ENCODE data around the gene SIK3.
"Not testable (repeated sequence)": the region's sequence is repeated elsewhere in the genome, so short reads cannot be mapped to it uniquely, and the experiment has no call there.

The SIK3 gene

DNA sequence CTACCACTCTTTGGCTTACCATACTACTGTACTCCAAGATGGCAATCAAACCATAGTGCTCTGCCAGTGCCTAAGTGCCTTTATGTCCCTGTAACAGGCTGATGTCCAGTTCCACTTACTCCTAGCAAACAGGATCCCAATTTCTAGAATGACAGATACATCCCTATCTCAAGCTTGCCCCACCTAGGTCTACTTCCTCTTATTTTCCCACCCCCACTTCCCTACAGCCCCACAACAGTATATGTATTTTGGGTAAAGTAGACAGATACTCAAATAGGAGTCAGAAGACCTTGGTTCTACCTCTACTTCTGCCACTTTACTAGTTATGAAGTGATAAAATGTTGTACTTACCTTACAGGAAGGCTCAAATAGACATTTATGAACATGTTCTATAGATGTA is 24.1 kb downstream of the SIK3 start:
- DNase-seq: no peak

DNA sequence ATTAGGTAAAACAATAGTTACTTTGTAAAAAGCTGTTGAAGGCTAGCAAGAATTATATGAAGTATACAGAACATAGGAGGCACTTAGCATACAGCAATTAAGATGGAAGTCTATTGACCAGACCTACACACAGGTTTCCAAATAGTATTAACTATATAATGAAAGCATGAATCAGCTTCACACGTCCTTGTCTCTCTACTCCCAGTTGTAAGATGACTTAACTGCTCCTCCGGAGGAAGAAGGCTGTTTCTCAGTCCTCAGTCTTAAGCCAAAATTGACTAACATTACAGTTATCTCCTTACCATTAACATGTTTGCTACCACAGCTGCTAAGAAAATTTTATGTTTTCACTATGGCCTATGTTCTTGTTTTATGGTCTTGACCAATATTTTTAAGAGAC is 24.7 kb downstream of the SIK3 start:
- no peak for DNase-seq

DNA sequence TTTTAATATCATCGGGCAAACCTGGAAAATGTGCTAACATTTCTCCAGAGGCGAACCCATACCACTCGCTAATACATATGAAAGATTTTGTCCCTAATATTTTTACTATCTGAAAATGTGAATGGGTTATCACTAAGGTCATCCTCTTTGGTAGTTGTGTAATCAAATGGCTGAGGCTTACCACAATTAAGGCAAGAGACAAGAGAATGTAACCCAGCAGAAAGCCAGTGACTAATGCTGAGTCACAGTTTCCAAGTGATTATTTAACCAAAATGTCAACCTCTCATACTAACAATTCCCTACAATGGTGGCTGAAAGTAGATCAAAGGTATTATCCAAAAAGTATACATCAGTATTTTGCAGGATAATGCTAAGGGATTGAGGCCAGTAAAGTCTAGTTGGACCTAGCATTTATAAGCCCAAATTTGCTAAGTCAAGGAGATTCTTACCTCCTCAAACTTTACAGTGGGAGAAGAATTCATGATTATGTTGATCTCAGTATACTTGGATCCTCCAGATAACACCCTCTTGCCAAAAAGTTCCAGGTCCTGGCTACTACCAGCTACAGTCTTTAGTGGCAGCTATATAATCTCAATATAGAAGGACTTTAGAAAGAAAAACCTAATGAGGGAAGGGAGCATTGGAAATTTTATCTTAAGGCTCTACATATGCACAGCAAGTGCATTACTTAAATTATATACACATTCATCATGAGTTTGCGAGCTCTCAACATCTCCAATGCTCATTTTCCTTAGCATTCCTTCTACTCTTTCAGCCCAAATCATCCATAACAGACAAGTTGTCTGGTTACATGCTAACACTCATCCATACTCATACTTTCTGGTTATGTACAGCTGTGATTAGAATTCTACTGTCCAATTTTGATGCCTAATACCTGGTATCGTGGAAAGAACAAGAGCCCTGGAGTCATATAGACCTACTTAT is 25.4 kb downstream of the SIK3 start:
- DNase-seq: no peak

DNA sequence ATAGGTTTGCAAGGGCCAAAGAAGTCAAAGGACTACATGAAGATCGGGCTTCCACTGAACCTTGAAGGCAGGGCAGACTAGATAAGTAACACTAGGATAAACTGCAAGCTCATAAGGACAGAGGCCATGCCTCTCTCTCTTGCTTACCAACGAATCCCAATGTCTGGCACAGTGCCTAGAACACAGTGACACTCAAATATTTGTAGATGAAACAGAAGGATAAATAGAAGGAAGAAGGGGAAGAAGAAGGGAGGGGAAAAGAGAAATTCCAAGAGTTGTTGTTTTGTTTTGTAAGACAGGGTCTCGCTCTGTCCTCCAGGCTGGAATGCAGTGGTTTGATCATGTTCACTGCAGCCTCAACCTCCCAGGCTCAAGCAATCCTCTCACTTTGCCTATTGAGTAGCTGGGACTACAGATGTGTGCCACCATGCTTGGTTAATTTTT is 26.9 kb downstream of the SIK3 start:
- no peak for DNase-seq

DNA sequence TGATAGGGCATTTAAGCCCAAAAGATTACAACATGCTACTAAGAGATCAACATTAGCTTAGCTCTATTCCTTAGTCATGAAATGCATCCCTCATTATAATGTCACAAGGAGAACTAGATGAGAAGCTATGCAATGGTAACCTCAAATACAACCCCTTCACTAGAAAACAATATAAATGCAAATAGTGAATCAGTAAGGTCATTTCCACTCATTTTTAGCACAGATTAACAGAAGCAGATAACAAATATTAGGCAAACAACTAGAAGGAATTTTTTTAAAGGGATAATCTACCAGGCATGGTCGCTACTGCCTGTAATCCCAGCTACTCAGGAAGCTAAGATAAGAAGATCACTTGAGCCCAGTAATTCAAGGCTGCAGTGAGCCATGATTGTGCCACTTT is 28.2 kb downstream of the SIK3 start:
- no peak for DNase-seq

DNA sequence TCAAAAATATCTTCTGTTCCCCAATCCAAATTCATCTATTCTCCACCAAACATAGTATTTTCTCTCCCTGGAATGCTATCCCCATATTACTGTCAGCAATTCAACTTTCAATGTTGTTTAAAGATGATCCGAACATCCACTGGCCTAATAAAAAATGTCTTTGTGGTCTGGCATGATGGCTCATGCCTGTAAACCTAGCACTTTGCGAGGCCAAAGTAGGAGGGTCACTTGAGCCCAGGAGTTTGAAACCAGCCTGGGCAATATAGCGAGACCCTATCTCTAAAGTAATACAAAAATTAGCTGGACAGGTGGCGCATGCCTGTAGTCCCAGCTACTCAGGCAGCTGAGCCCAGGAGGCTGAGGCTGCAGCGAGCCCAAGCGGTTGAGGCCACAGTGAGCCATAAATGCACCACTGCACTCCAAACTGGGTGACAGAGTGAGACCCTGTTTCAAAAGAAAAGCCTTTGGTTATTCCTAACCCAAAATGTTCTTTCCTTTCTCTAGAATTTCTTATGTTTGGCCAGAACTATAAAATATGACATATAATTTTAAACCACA is 29.8 kb downstream of the SIK3 start:
- DNase-seq: no peak

DNA sequence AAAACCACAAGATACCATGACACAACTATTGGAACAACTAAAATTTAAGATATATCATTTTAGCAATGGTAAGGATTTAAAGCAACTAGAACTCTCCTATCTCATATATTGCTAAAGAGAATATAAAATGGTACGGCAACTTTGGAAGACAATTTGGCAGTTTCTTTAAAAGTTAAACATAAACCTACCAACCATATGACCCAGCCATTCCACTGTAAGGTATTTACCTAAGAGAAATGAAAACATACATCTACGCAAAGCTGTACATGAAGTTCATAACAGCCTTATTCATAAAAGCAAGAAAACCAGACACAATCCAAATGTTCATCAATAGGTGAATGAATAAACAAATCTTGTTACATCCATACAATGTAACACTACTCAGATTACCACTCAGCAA is 31.3 kb downstream of the SIK3 start:
- DNase-seq: no peak

DNA sequence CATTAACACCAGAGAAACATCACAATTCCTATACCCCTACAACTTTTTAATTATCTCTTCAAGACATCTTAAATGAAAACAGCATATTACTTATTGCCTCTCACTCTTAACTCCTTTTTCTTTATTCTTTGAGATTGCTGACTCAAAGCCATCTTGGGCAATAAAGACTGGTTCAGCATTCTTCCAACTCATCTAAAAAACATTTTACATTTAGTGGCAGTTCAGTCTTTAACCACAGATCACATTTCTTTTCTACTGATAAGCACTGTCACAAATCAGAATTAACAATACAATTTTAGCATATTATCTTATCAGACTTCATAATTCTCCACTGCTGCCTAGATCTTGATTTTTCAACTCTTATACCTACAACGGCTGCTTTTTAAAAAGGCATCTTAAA is 34.0 kb downstream of the SIK3 start:
- no peak for DNase-seq

DNA sequence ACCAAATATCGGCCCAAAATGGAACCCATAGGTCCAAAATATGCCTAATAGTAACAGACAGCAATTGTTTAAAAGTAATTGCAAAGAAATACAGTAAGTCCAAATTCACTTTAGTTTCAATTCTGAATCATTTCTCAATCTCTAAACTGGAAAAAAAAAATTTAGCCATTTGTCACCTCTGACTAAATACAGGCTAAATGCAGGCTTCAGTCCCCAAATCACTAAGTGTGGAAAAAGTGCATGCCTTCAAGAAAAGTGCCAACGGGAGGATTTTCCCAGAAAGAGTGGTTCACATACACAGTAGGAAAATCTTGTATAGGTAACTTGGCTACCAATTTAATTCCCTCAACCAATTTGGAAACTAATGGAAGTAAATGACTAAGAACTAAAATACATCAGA is 35.7 kb downstream of the SIK3 start:
- no peak for DNase-seq

DNA sequence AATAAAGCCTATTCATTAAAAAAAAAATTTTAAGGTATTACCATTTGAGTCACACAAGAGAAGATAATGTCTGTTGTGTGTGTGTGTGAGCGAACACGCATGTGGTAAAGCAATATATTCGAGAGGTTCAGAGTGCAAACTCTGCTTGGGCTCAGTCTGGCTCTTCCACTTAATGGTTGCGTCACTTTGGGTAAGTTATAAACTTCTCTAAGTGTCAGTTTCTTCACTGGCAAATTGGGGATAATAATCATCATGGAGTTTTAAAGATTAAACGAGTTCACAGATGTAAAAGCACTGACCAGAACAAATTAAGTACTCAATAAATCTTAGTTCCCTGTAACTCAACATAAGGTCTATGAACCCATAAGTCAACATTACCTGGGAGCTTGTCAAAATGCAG is 37.0 kb downstream of the SIK3 start:
- no peak for DNase-seq

DNA sequence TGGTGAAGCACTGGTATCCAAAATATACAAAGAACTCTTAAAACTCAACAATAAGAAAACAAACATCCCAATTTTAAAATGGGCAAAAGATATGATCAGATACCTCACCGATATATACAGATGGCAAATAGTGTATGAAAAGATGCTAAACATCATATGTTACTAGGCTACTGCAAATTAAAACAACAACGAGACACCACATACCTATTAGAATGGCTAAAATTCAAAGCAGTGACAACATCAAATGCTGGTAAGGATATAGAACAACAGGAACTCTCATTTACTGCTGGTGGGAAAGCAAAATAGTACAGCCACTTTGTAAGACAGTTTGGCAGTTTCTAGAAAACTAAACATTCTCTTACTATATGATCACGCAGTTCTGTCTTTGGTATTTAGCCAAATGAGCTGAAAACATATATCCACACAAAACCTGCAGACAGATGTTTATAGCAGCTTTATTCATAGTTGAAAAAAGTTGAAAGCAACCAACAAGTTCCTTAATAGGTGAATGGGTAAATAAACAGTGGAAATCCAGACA is 38.5 kb downstream of the SIK3 start:
- DNase-seq: no peak

DNA sequence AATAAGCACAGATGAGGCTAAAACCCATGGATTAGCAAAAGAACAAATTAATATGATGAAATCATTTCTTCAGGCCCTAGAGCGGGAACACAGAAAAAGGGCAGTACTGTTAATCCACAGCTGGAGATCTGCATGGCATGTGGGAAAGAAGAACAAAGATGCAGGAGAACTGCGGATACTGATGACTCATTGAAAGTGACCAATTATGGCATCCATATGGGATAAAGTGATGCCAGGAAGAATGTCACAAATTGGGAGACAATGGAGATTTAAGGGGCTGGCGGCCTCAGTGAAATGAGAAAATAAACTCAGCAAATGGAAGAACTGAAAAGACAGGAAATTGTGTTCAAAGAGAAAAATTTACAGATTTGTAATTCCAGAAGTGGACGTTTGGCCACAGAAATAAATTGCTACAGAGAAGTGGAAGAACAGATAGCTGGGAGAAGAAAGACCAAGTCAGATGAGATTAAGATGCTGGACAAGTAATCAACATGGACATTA is 39.4 kb downstream of the SIK3 start:
- no peak for DNase-seq

DNA sequence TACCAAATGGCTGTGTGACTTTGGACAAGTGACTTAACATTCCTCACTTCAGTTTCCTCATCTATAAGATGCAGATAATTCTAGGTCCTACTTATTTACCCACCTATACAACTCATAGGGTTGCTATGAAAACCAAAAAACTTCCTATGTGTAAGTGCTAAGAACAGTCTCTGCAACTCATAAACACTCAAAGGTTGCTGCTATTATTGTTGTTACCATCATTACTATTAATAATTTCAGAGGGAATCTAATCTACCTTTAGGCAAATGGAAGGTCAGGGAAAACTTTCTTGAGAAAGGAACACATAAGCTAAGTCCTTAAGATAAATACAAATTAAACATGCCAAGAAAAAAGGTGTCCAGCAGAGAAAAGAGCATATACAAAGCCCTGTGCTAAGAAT is 40.5 kb downstream of the SIK3 start:
- DNase-seq: no peak

DNA sequence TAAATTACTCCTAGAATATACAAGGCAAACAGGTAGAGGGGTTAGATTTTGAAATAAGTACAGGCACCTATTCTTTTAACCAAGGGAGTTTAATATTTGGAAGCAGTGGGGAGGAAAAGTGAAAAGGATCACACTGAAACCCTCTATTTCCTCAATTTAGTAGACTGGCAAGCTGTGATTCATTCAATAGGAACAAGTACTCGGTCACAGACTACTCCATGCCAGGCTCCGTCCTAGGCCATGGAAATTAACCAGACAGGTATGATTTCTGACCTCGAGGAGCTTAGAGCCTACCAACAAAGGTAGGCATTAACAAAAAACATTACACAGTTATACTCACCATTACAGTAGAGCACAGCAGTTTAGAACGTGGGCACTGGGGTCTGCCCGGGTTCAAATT is 40.9 kb downstream of the SIK3 start:
- DNase-seq: no peak

DNA sequence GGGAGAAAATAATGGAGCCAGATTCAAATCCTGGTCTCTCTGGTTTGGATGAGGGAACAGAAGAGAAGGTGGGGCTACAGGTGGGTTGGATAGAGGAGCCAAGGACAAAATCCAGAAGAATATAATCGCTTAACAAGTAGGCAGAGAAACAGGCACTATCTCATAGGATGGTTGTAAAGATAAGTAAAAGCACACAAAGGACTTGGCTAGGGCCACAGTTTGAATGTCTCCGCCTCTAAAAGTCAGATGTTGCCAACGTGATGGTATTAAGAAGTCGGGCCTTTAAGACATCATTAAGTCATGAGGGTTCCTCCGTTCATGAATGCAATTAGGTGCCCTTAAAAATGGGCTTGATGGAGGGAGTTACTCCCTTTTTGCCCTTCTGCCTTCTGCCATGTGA is 42.8 kb downstream of the SIK3 start:
- DNase-seq: no peak

DNA sequence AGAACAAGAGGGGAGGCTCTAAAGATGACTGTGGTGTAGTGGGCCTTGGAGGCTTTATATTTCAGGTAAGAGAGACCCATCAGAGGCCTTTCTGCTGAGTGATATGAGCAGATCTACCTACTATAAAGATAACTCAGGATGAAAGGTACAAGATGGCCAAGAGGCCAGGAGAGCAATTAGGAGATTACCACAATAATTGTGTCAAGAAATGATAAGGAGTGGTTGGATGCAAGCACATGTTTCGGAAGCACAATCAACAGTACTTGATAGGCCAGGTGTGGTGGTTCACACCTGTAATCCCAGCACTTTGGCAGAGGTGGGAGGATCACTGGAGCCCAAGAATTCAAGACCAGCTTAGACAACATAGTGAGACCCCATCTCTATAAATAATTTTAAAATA is 43.8 kb downstream of the SIK3 start:
- no peak for DNase-seq

DNA sequence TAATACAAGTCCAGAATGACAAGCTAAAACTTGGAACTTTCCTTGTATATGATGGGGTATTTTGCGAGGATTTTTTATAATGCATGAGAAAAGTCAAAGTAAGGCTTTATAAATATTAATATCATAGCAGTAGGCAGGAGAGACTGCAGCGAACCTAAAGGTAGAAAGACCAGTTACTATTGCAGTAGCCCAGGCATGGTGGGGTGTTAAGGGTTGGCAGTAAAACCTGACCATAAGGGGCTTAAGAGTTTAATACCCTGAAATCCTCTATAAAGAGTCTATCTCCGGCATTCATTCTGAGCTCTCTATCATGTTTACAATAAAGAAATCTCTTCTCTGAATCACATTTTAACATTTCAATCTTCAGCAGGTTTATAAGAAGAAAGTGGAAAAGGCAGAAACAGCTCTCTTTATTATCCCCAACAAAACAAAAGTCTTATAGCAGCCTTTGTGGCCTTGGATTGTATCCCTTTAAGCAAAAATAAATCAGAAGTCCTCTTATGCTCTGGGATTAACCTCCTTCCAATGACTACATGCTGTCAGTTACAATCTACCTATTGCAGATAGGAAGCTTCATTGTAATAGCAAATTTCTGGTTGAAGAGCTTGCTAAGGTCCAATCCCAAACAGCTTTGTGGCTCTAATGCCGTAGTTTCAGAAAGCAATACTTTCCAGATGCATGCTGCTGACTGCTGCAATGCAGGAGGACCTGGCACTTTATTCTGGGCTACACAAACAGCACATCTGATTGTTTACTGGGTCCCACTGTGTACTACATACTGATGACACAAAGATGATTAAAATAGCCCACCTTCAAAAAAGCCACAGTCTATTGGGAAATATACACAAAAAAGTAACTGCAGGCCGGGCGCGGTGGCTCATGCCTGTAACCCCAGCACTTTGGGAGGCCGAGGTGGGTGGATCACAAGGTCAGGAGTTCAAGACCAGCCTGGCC is 45.8 kb downstream of the SIK3 start:
- DNase-seq: no peak

DNA sequence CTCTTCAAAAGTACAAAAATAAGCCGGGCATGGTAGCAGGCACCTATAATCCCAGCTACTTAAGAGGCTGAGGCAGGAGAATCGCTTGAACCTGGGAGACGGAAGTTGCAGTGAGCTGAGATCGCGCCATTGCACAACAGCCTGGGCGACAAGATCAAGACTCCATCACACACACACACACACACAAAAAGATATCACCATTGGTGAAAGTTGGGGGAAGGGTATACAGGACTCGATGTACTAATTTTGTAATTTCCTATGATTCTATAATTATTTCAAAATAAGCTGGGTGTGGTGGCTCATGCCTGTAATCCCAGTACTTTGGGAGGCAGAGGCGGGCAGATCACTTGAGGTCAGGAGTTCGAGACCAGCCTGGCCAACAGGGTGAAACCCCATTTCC is 48.1 kb downstream of the SIK3 start:
- DNase-seq: not testable (repeated sequence)

DNA sequence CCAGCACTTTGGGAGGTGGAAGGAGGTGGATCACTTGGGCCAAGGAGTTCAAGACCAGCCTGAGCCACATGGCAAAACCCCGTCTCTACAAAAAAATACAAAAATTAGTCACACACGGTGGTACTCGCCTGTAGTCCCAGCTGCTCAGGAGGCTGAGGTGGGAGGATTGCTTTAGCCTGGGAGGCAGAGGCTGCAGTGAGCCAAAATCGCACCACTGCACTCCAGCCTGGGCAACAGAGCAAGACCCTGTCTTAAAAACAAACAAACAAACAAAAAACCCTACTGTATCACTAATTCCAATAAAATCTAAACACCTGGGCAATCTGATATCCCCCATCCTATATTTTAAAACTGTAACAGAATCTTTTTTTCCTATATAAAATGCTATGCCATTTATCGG is 51.6 kb downstream of the SIK3 start:
- not testable (repeated sequence) for DNase-seq

DNA sequence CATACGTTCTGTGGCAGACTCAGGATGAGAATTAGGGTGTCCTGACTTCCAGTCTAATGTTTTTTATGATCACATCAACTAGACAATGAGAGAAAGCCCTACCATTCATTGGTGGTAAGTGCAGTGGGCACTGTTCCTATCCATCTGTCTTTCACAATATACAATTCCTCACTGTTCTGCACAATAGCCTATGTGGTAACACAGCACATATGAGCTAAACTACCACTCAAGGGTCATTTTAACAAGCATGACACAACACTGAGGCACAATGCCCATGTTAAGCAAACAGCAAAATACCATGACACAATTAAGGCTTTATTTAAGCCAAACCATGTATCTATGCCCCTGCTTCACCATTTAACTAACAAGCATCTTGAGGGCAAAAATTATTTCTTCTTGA is 52.3 kb downstream of the SIK3 start:
- no peak for DNase-seq

DNA sequence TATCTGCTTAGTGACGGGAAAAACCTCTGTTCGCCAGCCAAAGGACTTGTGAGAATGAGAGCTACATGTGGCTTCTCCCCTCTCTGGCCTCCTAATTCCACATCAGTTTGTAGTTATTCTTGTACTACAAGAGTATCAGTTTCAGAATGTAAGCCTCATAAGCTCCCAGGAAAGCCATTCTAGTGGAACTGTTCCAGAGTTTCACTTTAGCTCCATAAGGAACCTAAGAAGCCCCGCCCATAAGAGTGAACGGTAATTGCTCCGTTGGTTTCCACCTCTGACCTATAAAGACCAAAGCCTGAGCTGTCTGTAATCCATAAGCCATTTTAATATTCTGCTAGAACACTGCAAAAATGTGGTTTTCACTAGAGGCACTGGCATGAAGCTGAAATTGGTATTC is 53.0 kb downstream of the SIK3 start:
- DNase-seq: no peak

DNA sequence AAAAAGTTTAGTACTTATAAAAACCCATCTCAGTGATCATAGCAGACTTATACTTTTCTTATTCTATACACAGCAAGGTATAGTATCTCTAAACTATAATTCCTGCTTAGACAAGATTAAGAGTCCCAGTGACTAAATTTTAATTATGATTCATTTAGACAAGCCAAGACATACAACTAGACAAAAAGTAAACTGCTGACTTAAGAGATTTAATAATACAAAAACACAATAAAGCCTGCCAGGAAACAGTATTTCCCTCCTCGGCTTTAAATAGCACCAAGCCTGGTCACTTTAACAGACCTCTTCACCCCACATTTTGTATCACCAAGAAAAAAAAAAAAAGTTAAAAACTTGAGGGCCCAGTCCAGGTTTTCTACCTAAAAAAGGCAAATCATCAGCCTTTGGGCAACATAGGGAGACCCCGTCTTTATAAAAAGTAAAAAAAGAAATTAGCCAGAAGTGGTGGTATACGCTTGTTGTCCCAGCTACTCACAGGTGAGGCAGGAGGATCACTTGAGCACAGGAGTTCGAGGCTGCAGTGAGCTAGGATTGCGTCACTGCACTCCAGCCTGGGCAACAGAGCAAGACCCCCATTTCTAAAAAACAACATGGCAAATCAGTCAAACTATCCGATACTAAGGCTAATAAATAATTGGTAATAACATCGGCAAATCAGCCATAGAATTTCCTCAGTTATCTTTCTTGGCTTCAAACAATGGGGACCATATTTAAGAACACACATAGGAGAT is 53.8 kb downstream of the SIK3 start:
- no peak for DNase-seq

All from activated CD8-positive, alpha-beta memory T cell treated with anti-CD3 and anti-CD28 coated beads for 24 hours (primary cell).